ENCODE measurements around the gene DAG1.
A peak's percentile ranks its signal among the peaks of the same experiment; 100 is the strongest.

Gene DAG1

DNA sequence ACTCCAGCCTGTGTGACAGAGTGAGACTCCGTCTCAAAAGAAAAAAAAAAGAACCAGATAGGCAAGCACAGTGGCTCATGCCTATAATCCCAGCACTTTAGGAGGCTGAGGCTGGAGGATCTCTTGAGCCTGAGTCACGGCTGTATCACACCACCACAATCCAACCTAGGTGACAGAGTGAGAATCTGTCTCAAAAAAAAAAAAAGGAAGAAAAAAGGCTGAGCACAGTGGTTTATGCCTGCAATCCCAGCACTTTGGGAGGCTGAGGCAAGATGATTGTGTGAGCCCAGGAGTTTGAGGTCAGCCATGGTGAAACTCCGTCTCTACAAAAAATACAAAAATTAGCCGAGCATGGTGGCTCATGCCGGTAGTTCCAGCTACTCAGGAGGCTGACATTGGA lies 35.3 kb upstream of the DAG1 start:
- no peak overlapping the region for H3K4me3 ChIP-seq (ENCODE audit: low read length)
- no peak for TF ChIP-seq CTCF (conservative IDR thresholded peaks at IDR 0.05; ENCODE audit: low read length)
- no peak for DNase-seq (ENCODE audit: low read depth)

DNA sequence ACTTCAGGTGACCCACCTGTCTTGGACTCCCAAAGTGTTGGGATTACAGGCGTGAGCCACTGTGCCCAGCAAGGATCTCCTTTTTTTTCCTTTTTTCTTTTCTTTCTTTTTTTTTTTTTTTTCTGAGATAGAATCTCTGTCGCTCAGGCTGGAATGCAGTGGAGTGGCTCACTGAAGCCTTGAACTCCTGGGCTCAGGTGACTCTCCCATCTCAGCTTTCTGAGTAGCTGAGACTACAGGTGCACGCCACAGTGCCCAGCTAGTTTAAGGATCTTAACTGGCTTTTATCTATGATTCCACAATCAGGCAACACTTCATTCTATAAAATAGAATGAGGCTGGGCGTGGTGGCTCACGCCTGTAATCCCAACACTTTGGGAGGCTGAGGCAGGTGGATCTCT lies 24.7 kb upstream of the DAG1 start:
- TF ChIP-seq CTCF (conservative IDR thresholded peaks at IDR 0.05; ENCODE audit: low read length) = no peak
- no peak for DNase-seq (ENCODE audit: low read depth)
- H3K4me3 ChIP-seq (ENCODE audit: low read length) = no peak overlapping the region

DNA sequence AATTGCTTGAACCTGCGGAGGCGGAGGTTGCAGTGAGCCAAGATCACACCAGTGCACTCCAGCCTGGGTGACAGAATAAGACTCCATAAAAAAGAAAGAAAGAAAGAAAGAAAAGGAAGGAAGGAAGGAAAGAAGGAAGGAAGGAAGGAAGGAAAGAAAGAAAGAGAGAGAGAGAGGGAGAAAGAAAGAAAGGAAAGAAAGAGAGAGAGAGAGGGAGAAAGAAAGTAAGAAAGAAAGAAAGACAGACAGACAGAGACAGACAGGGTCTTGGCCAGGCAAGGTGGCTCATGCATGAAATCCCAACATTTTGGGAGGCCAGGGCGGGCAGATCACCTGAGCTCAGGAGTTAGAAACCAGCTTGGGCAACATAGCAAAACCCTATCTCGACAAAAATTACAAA lies 16.4 kb upstream of the DAG1 start:
- DNase-seq (ENCODE audit: low read depth) = no peak
- no peak for TF ChIP-seq CTCF (conservative IDR thresholded peaks at IDR 0.05; ENCODE audit: low read length)
- no peak overlapping the region for H3K4me3 ChIP-seq (ENCODE audit: low read length)

DNA sequence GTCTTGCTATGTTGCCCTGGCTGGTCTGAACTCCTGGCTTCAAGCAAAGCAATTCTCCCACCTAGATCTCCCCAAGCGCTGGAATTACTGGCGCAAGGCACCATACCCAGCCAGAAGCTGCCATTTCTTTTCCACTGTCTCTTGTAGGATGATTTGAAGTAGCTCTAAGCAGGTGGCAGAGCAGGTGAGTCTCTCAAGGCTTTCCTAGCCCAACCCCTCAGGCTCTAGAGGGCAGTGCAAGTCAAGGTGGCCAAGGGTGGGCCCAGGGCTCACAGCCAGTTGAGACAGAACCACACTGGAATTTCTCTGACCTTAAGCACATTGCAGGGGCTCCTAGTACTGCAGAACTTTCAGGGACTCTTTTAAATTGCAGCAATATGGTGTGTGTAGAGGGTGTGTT lies 15.6 kb upstream of the DAG1 start:
- no peak overlapping the region for H3K4me3 ChIP-seq (ENCODE audit: low read length)
- no peak for TF ChIP-seq CTCF (conservative IDR thresholded peaks at IDR 0.05; ENCODE audit: low read length)
- DNase-seq (ENCODE audit: low read depth) = no peak

- no peak for TF ChIP-seq CTCF (conservative IDR thresholded peaks at IDR 0.05; ENCODE audit: low read length)
- no peak for DNase-seq (ENCODE audit: low read depth)
- no peak overlapping the region for H3K4me3 ChIP-seq (ENCODE audit: low read length)
Observed at GRCh38 chr3:49454898-49455681, 15.0 kb upstream of the DAG1 start.

DNA sequence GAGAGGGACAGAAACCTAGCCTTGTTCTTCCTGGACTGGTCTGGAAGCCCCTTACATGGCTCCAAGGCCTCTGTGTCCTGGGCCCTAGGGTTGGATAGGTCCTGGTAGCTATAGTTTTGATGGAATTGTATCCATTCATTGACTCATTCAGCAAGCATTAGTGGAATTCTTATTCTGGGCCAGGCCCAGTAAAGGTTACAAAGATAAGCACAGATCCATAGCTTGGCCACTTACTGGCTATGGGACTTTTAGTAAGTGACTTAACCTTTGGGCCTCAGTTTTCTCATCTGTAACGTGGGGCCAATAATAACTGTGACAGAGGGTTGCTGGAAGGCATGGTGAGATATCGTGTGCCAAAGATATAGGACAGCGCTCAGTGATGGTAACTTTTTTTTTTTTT lies 13.6 kb upstream of the DAG1 start:
- DNase-seq (ENCODE audit: low read depth) = peak; percentile 34
- no peak for TF ChIP-seq CTCF (conservative IDR thresholded peaks at IDR 0.05; ENCODE audit: low read length)
- H3K4me3 ChIP-seq (ENCODE audit: low read length) = no peak overlapping the region

- DNase-seq (ENCODE audit: low read depth) = no peak
- H3K4me3 ChIP-seq (ENCODE audit: low read length) = no peak overlapping the region
- TF ChIP-seq CTCF (conservative IDR thresholded peaks at IDR 0.05; ENCODE audit: low read length) = no peak
Observed at GRCh38 chr3:49460188-49460890, 9.7 kb upstream of the DAG1 start.
